Hepatocyte (in vitro differentiated cells): Measurements from ENCODE around the gene PMS2.

Source experiments
- EZH2 ChIP-seq: fragments of 200-600 bp; sonication (generic); IDR thresholded peaks from 2 replicates; pipeline ENCODE4 v1.6.1; 2016; ENCODE audit warnings: antibody characterized with exemption, mild to moderate bottlenecking, borderline replicate concordance
- EZH2phosphoT487 ChIP-seq: fragments of 200-600 bp; sonication (generic); IDR thresholded peaks from one replicate; pipeline ENCODE4 v1.6.1; 2018; ENCODE audit warnings: antibody characterized with exemption, mild to moderate bottlenecking, low read depth, moderate library complexity; ENCODE audit not compliant: unreplicated experiment, severe bottlenecking
- TF ChIP-seq, protein P1 (sequence below): fragments of 200-600 bp; sonication (generic); IDR thresholded peaks from 2 replicates; pipeline ENCODE4 v1.5.1; 2016; ENCODE audit warnings: antibody characterized with exemption, mild to moderate bottlenecking; ENCODE audit not compliant: poor library complexity

DNA sequence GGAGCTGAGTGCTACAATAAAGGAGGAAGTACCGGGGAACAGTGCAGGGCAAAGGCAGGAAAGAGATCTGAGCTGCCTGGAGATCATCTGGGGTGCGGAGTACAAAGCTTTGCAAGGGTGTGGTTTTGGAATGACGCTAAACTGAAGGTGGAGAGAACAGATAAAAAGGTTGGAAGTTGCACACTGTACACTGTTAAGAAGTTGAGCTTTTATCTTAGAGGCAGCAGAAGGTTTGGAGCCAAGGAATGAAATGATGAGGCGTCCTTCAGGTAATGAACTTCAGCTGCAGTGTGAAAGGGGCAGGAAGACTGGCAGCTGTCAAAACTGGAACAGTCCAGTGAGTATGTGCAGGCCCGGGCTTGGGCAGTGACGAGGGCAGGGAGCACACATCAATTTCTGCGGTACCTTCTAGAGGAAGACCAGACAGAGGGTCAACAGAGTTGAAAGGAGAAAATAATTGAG is 15.2 kb upstream of the PMS2 start:
- TF ChIP-seq, protein P1, sequence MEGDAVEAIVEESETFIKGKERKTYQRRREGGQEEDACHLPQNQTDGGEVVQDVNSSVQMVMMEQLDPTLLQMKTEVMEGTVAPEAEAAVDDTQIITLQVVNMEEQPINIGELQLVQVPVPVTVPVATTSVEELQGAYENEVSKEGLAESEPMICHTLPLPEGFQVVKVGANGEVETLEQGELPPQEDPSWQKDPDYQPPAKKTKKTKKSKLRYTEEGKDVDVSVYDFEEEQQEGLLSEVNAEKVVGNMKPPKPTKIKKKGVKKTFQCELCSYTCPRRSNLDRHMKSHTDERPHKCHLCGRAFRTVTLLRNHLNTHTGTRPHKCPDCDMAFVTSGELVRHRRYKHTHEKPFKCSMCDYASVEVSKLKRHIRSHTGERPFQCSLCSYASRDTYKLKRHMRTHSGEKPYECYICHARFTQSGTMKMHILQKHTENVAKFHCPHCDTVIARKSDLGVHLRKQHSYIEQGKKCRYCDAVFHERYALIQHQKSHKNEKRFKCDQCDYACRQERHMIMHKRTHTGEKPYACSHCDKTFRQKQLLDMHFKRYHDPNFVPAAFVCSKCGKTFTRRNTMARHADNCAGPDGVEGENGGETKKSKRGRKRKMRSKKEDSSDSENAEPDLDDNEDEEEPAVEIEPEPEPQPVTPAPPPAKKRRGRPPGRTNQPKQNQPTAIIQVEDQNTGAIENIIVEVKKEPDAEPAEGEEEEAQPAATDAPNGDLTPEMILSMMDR, result no peak
- TF ChIP-seq EZH2, result no peak
- no peak for TF ChIP-seq EZH2phosphoT487
